ENCODE measurements around the gene PSPC1.

PSPC1 gene

DNA sequence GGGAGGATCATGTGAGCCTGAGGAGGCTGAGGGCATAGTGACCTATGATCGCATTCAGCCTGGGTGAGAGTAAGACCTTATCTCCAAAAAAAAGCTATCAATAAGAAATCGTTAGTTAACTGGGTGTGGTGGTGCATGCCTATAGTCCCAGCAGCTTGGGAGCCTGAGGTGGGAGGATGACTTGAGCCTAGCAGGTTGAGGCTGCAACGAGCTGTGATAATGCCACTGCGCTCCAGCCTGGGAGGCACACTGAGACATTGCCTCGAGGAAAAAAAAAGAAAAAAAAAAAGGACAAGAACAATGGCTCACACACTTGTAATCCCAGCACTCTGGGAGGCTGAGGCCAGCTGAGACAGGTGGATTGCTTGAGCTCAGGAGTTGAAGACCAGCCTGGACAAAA, 16.2 kb downstream of the PSPC1 start (continued):
- TF ChIP-seq, protein P1, sequence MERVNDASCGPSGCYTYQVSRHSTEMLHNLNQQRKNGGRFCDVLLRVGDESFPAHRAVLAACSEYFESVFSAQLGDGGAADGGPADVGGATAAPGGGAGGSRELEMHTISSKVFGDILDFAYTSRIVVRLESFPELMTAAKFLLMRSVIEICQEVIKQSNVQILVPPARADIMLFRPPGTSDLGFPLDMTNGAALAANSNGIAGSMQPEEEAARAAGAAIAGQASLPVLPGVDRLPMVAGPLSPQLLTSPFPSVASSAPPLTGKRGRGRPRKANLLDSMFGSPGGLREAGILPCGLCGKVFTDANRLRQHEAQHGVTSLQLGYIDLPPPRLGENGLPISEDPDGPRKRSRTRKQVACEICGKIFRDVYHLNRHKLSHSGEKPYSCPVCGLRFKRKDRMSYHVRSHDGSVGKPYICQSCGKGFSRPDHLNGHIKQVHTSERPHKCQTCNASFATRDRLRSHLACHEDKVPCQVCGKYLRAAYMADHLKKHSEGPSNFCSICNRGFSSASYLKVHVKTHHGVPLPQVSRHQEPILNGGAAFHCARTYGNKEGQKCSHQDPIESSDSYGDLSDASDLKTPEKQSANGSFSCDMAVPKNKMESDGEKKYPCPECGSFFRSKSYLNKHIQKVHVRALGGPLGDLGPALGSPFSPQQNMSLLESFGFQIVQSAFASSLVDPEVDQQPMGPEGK (CRISPR knock-in tag; IDR thresholded peaks at IDR 0.05; ENCODE audit: borderline replicate concordance): no peak
- no peak for TF ChIP-seq GLIS3 (CRISPR knock-in tag; IDR thresholded peaks at IDR 0.05)
- no peak for TF ChIP-seq ZNF70 (CRISPR knock-in tag; IDR thresholded peaks at IDR 0.05)
- TF ChIP-seq TCF4 (CRISPR knock-in tag; IDR thresholded peaks at IDR 0.05; ENCODE audit: borderline replicate concordance): no peak
- TF ChIP-seq, protein P2, sequence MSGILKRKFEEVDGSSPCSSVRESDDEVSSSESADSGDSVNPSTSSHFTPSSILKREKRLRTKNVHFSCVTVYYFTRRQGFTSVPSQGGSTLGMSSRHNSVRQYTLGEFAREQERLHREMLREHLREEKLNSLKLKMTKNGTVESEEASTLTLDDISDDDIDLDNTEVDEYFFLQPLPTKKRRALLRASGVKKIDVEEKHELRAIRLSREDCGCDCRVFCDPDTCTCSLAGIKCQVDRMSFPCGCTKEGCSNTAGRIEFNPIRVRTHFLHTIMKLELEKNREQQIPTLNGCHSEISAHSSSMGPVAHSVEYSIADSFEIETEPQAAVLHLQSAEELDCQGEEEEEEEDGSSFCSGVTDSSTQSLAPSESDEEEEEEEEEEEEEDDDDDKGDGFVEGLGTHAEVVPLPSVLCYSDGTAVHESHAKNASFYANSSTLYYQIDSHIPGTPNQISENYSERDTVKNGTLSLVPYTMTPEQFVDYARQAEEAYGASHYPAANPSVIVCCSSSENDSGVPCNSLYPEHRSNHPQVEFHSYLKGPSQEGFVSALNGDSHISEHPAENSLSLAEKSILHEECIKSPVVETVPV (CRISPR knock-in tag; IDR thresholded peaks at IDR 0.05): no peak
- no peak for TF ChIP-seq ZNF8 (CRISPR knock-in tag; IDR thresholded peaks at IDR 0.05)
- no peak for TF ChIP-seq OSR1 (CRISPR knock-in tag; IDR thresholded peaks at IDR 0.05)
- TF ChIP-seq CSDC2 (CRISPR knock-in tag; IDR thresholded peaks at IDR 0.05): no peak

GRCh38 chr13:19764237-19764636, 18.5 kb downstream of the PSPC1 start:
- no peak for TF ChIP-seq ISL1 (CRISPR knock-in tag; IDR thresholded peaks at IDR 0.05)
- no peak for TF ChIP-seq CSDC2 (CRISPR knock-in tag; IDR thresholded peaks at IDR 0.05)
- no peak for TF ChIP-seq ZNF565 (CRISPR knock-in tag; conservative IDR thresholded peaks at IDR 0.05; ENCODE audit: low read depth)
- no peak for TF ChIP-seq ARNTL (CRISPR knock-in tag; IDR thresholded peaks at IDR 0.05; ENCODE audit: borderline replicate concordance, low read depth)
- no peak for TF ChIP-seq POU6F1 (CRISPR knock-in tag; IDR thresholded peaks at IDR 0.05; ENCODE audit: borderline replicate concordance, low read depth)
- no peak for TF ChIP-seq ZNF8 (CRISPR knock-in tag; IDR thresholded peaks at IDR 0.05)
- no peak for TF ChIP-seq ZNF70 (CRISPR knock-in tag; IDR thresholded peaks at IDR 0.05)
- no peak for ATAC-seq

- no peak for TF ChIP-seq TOX (CRISPR knock-in tag; IDR thresholded peaks at IDR 0.05; ENCODE audit: borderline replicate concordance)
- no peak for TF ChIP-seq OSR1 (CRISPR knock-in tag; IDR thresholded peaks at IDR 0.05)
- TF ChIP-seq, protein P1 (CRISPR knock-in tag; IDR thresholded peaks at IDR 0.05; ENCODE audit: borderline replicate concordance): no peak
- no peak for TF ChIP-seq GLIS3 (CRISPR knock-in tag; IDR thresholded peaks at IDR 0.05)
- no peak for TF ChIP-seq BACH2 (CRISPR knock-in tag; IDR thresholded peaks at IDR 0.05; ENCODE audit: borderline replicate concordance)
- no peak for TF ChIP-seq ZFP30 (CRISPR knock-in tag; IDR thresholded peaks at IDR 0.05)
- TF ChIP-seq ZC3H10 (CRISPR knock-in tag; IDR thresholded peaks at IDR 0.05): no peak
- TF ChIP-seq, protein P2 (CRISPR knock-in tag; IDR thresholded peaks at IDR 0.05): no peak
- TF ChIP-seq TCF4 (CRISPR knock-in tag; IDR thresholded peaks at IDR 0.05; ENCODE audit: borderline replicate concordance): no peak
- no peak for TF ChIP-seq ZNF70 (CRISPR knock-in tag; IDR thresholded peaks at IDR 0.05)
- TF ChIP-seq POU6F1 (CRISPR knock-in tag; IDR thresholded peaks at IDR 0.05; ENCODE audit: borderline replicate concordance, low read depth): no peak
- TF ChIP-seq ARNTL (CRISPR knock-in tag; IDR thresholded peaks at IDR 0.05; ENCODE audit: borderline replicate concordance, low read depth): no peak
- TF ChIP-seq ZNF565 (CRISPR knock-in tag; conservative IDR thresholded peaks at IDR 0.05; ENCODE audit: low read depth): no peak
- TF ChIP-seq, protein P3, sequence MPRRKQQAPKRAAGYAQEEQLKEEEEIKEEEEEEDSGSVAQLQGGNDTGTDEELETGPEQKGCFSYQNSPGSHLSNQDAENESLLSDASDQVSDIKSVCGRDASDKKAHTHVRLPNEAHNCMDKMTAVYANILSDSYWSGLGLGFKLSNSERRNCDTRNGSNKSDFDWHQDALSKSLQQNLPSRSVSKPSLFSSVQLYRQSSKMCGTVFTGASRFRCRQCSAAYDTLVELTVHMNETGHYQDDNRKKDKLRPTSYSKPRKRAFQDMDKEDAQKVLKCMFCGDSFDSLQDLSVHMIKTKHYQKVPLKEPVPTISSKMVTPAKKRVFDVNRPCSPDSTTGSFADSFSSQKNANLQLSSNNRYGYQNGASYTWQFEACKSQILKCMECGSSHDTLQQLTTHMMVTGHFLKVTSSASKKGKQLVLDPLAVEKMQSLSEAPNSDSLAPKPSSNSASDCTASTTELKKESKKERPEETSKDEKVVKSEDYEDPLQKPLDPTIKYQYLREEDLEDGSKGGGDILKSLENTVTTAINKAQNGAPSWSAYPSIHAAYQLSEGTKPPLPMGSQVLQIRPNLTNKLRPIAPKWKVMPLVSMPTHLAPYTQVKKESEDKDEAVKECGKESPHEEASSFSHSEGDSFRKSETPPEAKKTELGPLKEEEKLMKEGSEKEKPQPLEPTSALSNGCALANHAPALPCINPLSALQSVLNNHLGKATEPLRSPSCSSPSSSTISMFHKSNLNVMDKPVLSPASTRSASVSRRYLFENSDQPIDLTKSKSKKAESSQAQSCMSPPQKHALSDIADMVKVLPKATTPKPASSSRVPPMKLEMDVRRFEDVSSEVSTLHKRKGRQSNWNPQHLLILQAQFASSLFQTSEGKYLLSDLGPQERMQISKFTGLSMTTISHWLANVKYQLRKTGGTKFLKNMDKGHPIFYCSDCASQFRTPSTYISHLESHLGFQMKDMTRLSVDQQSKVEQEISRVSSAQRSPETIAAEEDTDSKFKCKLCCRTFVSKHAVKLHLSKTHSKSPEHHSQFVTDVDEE (CRISPR knock-in tag; IDR thresholded peaks at IDR 0.05): no peak
- no peak for TF ChIP-seq ZNF8 (CRISPR knock-in tag; IDR thresholded peaks at IDR 0.05)
- TF ChIP-seq ZFP3 (CRISPR knock-in tag; IDR thresholded peaks at IDR 0.05): no peak
- no peak for TF ChIP-seq ESRRG (CRISPR knock-in tag; IDR thresholded peaks at IDR 0.05)
- ATAC-seq: no peak
These were observed 19.1 kb downstream of the PSPC1 start for GRCh38 chr13:19763618-19764017.

All from SK-N-SH treated with all-trans-retinoic acid at 6 μM for 48 hours (cell line).